Measurements from ENCODE around the gene RPS6KA3.

DNA sequence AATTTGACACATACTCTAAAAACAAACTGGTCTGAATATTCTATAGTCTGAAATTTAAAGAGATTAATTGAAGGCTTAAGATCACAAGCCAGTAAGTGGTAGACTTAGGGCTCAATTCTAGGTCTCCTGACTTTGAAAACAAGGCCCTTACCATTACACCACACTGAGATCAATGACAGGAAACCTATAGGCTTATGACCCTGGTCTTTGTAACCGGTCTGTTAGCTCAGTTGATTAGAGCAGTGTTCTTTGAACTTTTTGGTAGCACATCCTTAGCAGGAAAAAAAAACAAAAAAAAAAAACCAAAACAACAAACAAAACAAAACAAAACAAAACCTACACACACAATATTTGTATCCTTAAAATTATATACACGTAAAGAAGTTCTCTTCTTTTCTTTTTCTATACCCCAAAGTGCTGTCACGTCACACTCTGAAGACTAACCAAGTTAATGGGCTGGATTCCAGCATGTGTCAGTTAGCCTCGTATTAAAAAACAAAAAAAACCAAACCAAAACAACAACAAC is 55.4 kb downstream of the RPS6KA3 start:
- TF ChIP-seq, protein P1, sequence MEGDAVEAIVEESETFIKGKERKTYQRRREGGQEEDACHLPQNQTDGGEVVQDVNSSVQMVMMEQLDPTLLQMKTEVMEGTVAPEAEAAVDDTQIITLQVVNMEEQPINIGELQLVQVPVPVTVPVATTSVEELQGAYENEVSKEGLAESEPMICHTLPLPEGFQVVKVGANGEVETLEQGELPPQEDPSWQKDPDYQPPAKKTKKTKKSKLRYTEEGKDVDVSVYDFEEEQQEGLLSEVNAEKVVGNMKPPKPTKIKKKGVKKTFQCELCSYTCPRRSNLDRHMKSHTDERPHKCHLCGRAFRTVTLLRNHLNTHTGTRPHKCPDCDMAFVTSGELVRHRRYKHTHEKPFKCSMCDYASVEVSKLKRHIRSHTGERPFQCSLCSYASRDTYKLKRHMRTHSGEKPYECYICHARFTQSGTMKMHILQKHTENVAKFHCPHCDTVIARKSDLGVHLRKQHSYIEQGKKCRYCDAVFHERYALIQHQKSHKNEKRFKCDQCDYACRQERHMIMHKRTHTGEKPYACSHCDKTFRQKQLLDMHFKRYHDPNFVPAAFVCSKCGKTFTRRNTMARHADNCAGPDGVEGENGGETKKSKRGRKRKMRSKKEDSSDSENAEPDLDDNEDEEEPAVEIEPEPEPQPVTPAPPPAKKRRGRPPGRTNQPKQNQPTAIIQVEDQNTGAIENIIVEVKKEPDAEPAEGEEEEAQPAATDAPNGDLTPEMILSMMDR (IDR thresholded peaks at IDR 0.05), result no peak
- no peak for TF ChIP-seq POLR2A (IDR thresholded peaks at IDR 0.05)
- TF ChIP-seq POLR2AphosphoS5 (IDR thresholded peaks at IDR 0.05), result no peak
